Astrocyte (in vitro differentiated cells and primary cell): ENCODE measurements around the gene CREB5. TPM values are rescaled to one million over a fixed set of nuclear protein-coding genes. Genes with fewer than 3 reads are reported as not detected.

Experiments used
- DNase-seq: peaks from one replicate; pipeline ENCODE4 v3.0.0-alpha.2; 2010; ENCODE audit warnings: low read depth
- FAIRE-seq: peaks from 2 replicates; lab custom pipeline; 2011; peaks lifted over from hg19 to GRCh38; lab: Jason Lieb, UNC
- H2AFZ ChIP-seq: 2 replicates; pipeline ENCODE4 v1.6.0; 2012; ENCODE audit warnings: low read depth, low read length, inconsistent platforms
- H3K27ac ChIP-seq: 2 replicates; pipeline ENCODE4 v1.5.1; 2011; ENCODE audit warnings: low read depth, low read length, inconsistent platforms
- H3K27me3 ChIP-seq: 2 replicates; pipeline ENCODE4 v1.6.0; 2011; ENCODE audit warnings: low read length, inconsistent platforms; ENCODE audit not compliant: insufficient read depth
- H3K36me3 ChIP-seq: 2 replicates; pipeline ENCODE4 v1.5.1; 2011; ENCODE audit warnings: low read length, inconsistent platforms; ENCODE audit not compliant: insufficient read depth
- H3K4me1 ChIP-seq: 2 replicates; pipeline ENCODE4 v1.5.1; 2011; ENCODE audit warnings: low read length, inconsistent platforms; ENCODE audit not compliant: insufficient read depth
- H3K4me2 ChIP-seq: 2 replicates; pipeline ENCODE4 v1.6.0; 2012; ENCODE audit warnings: low read length, inconsistent platforms
- H3K4me3 ChIP-seq: 2 replicates; pipeline ENCODE4 v1.5.1; 2011; ENCODE audit warnings: low read depth, mild to moderate bottlenecking, low read length, inconsistent platforms; ENCODE audit not compliant: insufficient read depth
- H3K79me2 ChIP-seq: 2 replicates; pipeline ENCODE4 v1.6.0; 2012; ENCODE audit warnings: mild to moderate bottlenecking, low read length, inconsistent platforms; ENCODE audit not compliant: insufficient read depth
- H3K9ac ChIP-seq: 2 replicates; pipeline ENCODE4 v1.6.0; 2012; ENCODE audit warnings: mild to moderate bottlenecking, low read length, inconsistent platforms
- H3K9me3 ChIP-seq: 2 replicates; pipeline ENCODE4 v1.5.1; 2012; ENCODE audit warnings: low read depth, mild to moderate bottlenecking, low read length, inconsistent platforms; ENCODE audit not compliant: insufficient read depth
- H4K20me1 ChIP-seq: 2 replicates; pipeline ENCODE4 v1.6.0; 2012; ENCODE audit warnings: low read length, inconsistent platforms; ENCODE audit not compliant: insufficient read depth
- H3K27ac Mint-ChIP-seq: one replicate; pipeline ENCODE4 v1.8.0; 2021; ENCODE audit warnings: mild to moderate bottlenecking, mixed read lengths; ENCODE audit not compliant: unreplicated experiment
- H3K27me3 Mint-ChIP-seq: one replicate; pipeline ENCODE4 v1.8.0; 2021; ENCODE audit warnings: low read depth, mixed read lengths; ENCODE audit not compliant: unreplicated experiment
- H3K36me3 Mint-ChIP-seq: one replicate; pipeline ENCODE4 v1.8.0; 2021; ENCODE audit warnings: low read depth, mixed read lengths; ENCODE audit not compliant: unreplicated experiment
- H3K4me1 Mint-ChIP-seq: one replicate; pipeline ENCODE4 v1.8.0; 2021; ENCODE audit warnings: low read depth, mixed read lengths; ENCODE audit not compliant: unreplicated experiment
- H3K4me3 Mint-ChIP-seq: one replicate; pipeline ENCODE4 v1.8.0; 2021; ENCODE audit warnings: mild to moderate bottlenecking, moderate library complexity, mixed read lengths; ENCODE audit not compliant: unreplicated experiment
- H3K9me3 Mint-ChIP-seq: one replicate; pipeline ENCODE4 v1.8.0; 2021; ENCODE audit warnings: mild to moderate bottlenecking, mixed read lengths; ENCODE audit not compliant: unreplicated experiment
- CTCF ChIP-seq: IDR thresholded peaks from 2 replicates; pipeline ENCODE4 v1.5.1; 2011; ENCODE audit warnings: low read depth, mild to moderate bottlenecking, inconsistent platforms, low read length, moderate library complexity; ENCODE audit not compliant: insufficient read depth
- EZH2 ChIP-seq: IDR thresholded peaks from 2 replicates; pipeline ENCODE4 v1.6.1; 2012; ENCODE audit warnings: mild to moderate bottlenecking, low read length, inconsistent platforms; ENCODE audit not compliant: insufficient read depth
- total RNA-seq: library from RNA; stranded (reverse); gene quantifications from 2 replicates; pipeline ENCODE4 v1.2.1, GENCODE V29; 2021

Gene CREB5
- total RNA-seq, 1 donor from 2014 or later = 25.4 TPM

- FAIRE-seq = no peak
- H3K4me3 Mint-ChIP-seq = no peak overlapping the region
Measured at GRCh38 chr7:28675429-28675828, 263.1 kb downstream of the CREB5 start.

GRCh38 chr7:28677668-28678067 lies 265.4 kb downstream of the CREB5 start:
- Histone ChIP-seq H3K27ac (no peak overlapping the region), H3K9ac (no peak overlapping the region), H3K9me3 (no peaks in the 10 kb centered on the region), H3K27me3 (no peaks in the 10 kb centered on the region), H2AFZ (no peak overlapping the region), H4K20me1 (no peaks in the 10 kb centered on the region), H3K79me2 (no peaks in the 10 kb centered on the region), H3K36me3 (no peaks in the 10 kb centered on the region), H3K4me1 (peaks cover 4% of the 10 kb centered on the region), H3K4me2 (no peak overlapping the region), H3K4me3 (no peak overlapping the region)
- Mint-ChIP-seq H3K27ac (no peak overlapping the region), H3K36me3 (no peaks in the 10 kb centered on the region), H3K9me3 (no peaks in the 10 kb centered on the region), H3K4me3 (no peak overlapping the region), H3K4me1 (peaks cover 26% of the 10 kb centered on the region), H3K27me3 (no peaks in the 10 kb centered on the region)
- no peak for FAIRE-seq
- TF ChIP-seq EZH2 (no peak), CTCF (no peak)
- DNase-seq = no peak

More at GRCh38 chr7:28675429-28675828, 263.1 kb downstream of the CREB5 start:
- no peak overlapping the region for H3K4me3 ChIP-seq
- no peak overlapping the region for H3K27ac ChIP-seq
- H4K20me1 ChIP-seq = no peaks in the 10 kb centered on the region
- Mint-ChIP-seq H3K4me1 (peaks cover 31% of the 10 kb centered on the region), H3K27me3 (no peaks in the 10 kb centered on the region), H3K9me3 (no peaks in the 10 kb centered on the region), H3K27ac (no peak overlapping the region), H3K36me3 (no peaks in the 10 kb centered on the region)
- H3K36me3 ChIP-seq = no peaks in the 10 kb centered on the region
- H3K79me2 ChIP-seq = no peaks in the 10 kb centered on the region
- TF ChIP-seq EZH2 (no peak), CTCF (no peak)
- DNase-seq = no peak
- peaks cover 4% of the 10 kb centered on the region for H3K4me1 ChIP-seq
- no peaks in the 10 kb centered on the region for H3K27me3 ChIP-seq
- no peaks in the 10 kb centered on the region for H3K9me3 ChIP-seq
- H3K4me2 ChIP-seq = no peak overlapping the region
- no peak overlapping the region for H2AFZ ChIP-seq
- H3K9ac ChIP-seq = no peak overlapping the region

- no peaks in the 10 kb centered on the region for H3K27me3 ChIP-seq
- Mint-ChIP-seq H3K4me1 (peaks cover 26% of the 10 kb centered on the region), H3K27me3 (no peaks in the 10 kb centered on the region), H3K9me3 (no peaks in the 10 kb centered on the region), H3K27ac (no peak overlapping the region), H3K4me3 (no peak overlapping the region), H3K36me3 (no peaks in the 10 kb centered on the region)
- no peaks in the 10 kb centered on the region for H3K36me3 ChIP-seq
- DNase-seq (peak; percentile 48), FAIRE-seq (no peak)
- H3K4me3 ChIP-seq = no peak overlapping the region
- H3K79me2 ChIP-seq = no peaks in the 10 kb centered on the region
- no peaks in the 10 kb centered on the region for H3K9me3 ChIP-seq
- no peak overlapping the region for H3K9ac ChIP-seq
- H3K27ac ChIP-seq = no peak overlapping the region
- H2AFZ ChIP-seq = no peak overlapping the region
- H3K4me1 ChIP-seq = peaks cover 4% of the 10 kb centered on the region
- no peak overlapping the region for H3K4me2 ChIP-seq
- H4K20me1 ChIP-seq = no peaks in the 10 kb centered on the region
- TF ChIP-seq CTCF (no peak), EZH2 (no peak)
Measured at GRCh38 chr7:28678431-28678965, 266.2 kb downstream of the CREB5 start.
